GM21360 (cell line): Measurements from ENCODE around the gene PPY.
"Not testable (repeated sequence)": the region's sequence is repeated elsewhere in the genome, so short reads cannot be mapped to it uniquely, and the experiment has no call there.

Source experiments
- ATAC-seq: cut with Tn5 transposase; IDR thresholded peaks from one replicate; pipeline ENCODE4 v1.9.1; 2021; ENCODE audit warnings: mild to moderate bottlenecking, moderate library complexity; ENCODE audit not compliant: unreplicated experiment

The PPY gene

GRCh38 chr17:43942051-43942685 is at the start of gene PPY:
TSS of gene PPY (minus strand) at chr17:43942476. CDS start at chr17:43941654, 822 bp downstream.
- ATAC-seq, result no peak

DNA sequence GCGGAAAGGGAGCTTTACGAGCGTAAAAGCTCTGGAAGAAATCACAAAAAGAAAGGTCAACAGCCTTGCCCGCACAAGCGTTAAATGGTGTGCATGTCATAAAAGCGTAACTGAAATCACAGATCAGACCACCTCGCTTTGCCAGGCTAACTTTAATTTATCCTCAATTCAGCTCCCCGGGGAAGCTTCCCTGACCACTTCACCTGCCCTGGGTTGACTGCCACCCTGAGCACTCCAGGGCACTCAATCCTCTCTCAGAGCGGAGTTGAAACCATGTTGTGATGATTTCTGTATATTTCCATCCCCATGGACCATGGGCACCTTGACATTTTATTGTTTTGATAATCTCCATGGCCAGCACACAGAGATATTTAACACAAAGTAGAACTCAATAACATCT is 46.0 kb upstream of the PPY start:
- ATAC-seq, result no peak

GRCh38 chr17:43987131-43988021 is 45.1 kb upstream of the PPY start:
- ATAC-seq, result no peak

DNA sequence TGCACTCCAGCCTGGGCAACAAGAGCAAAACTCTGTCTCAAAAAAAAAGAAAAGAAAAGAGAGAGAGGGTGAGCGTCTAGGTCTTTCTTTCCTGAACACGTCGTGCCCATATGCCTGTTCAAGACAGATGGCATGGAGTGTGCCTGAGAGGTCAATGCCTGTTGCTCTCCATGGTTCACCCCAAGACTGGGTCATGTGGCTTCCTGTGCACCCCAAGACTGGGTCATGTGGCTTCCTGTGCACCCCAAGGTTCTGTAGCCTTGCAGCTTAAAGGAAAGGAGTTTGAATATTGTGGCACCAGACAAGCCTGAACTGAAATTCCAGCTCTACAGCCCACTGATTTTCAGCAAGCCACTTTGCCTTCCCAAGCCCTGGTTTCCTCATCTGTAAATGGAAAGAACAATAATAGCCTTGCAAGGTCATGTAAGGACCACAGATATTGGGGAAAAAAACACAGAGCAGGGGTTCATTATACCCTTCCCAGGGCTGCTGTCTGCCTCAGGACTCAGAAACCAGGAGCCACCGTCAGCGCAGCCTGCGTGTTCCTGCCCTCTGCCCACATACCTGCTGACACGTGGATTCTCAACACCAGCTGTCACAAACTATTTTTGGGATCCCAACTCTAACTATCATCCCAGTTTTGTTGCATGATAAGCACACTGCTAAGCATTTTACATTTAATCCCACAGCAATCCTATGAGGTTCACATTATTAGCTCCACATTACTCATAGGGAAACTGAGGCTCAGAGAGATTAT is 44.1 kb upstream of the PPY start:
- no peak for ATAC-seq

DNA sequence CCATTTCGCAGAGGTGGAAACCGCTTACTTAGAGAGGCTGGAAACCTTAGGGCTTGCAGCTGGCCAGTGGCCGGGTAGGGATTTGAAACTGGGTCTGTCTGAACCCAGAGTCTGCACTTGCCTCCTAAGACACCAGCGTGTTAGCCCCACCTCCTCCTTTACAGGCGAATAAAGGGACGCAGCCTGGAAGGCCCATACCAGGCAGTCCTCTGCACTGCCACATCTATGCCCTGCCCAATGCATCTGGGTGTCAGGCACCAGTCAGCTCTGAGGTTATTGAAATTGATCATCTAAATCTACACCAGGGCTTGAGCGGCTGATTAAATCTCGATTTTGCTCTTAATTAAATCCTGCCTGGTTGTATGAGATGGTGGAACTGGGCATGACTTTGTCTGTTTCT is 42.2 kb upstream of the PPY start:
- no peak for ATAC-seq

GRCh38 chr17:43983515-43984411 is 41.5 kb upstream of the PPY start:
- ATAC-seq, result no peak

GRCh38 chr17:43983196-43983514 is 40.9 kb upstream of the PPY start:
- ATAC-seq, result no peak

DNA sequence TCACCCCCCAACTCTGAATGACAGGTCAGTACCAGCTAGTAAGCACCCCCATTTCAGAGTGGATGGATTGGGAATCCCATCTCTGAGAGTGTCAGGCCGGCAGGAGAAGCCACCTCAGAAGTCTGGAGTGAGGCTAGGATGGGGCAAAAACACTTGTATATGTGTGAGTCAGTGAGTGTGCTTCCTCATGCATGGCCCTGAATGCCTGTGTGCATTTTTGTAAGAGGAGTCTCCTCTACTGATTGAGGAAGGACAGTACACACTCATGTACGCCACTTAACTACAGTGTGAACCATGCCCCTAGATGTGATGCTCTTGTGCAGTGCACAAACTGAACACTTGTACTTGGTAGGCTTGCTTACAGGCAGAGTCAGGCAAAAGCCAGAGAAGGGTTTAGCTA is 39.9 kb upstream of the PPY start:
- ATAC-seq, result no peak

DNA sequence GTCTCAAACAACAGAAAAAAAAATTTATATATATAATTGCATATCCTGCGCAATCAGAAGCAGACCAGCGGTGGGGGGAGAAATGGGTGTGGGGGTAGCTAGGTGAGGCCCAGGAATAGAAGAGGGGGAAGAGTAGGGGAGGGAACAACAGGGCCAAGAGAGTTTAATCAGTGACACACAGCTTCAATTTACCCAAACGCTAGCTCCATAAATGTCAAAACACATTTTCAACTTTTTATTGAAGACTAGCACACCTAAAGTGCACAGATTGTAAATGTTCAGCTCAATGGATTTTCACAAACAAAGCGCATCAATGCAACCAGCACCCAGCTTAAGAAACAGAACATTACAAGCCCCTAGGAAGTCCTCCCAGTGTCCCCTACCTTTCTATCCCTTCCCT is 37.4 kb upstream of the PPY start:
- ATAC-seq, result no peak

DNA sequence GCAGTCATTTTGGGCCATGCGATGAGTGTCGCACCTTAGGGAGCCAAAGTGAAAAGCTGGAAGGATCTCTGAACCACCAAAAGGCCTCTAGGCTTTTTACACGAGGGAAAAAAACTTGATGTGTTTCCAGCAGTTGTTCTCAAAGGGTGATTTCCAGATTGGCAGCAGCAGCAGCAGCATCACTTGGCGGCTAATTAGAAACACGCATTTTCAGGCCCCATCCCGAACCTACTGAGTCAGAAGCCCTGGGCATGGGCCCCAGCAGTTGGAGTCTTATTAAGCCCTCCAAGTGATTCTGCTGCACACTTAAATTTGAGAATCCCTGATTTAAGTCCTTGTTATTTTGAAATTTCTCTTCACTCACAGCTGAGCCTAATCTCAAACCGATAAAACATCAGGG is 36.7 kb upstream of the PPY start:
- ATAC-seq, result no peak

DNA sequence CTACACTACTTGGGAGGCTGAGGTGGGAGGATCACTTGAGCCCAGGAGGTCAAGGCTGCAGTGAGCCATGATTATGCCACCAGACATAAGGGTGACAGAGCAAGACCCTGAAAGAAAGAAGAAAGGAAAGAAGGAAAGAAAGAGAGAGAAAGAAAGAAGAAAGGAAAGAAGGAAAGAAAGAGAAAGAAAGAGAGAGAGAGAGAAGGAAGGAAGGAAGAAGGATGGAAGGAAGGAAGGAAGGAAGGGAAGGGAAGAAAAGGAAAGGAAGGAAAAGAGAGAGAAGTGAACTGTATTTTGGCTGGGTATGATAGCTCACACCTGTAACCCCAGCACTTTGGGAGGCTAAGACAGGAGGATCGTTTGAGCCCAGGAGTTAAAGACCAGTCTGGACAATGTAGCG is 35.8 kb upstream of the PPY start:
- no peak for ATAC-seq

- no peak for ATAC-seq
Observed at GRCh38 chr17:43976963-43977837, 34.9 kb upstream of the PPY start.

DNA sequence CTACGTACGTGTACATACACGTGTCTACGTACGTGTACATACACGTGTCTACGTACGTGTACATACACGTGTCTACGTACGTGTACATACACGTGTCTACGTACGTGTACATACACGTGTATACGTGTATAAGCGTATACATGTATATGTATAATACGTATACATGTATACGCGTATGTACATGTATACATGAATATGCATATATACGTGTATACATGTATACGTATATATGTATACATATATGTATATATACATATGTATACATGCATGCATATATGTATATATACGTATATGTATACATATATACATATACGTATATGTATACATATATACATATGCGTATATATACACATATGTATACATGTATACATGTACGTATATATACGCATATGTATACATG is 33.6 kb upstream of the PPY start:
- no peak for ATAC-seq

- no peak for ATAC-seq
Observed at GRCh38 chr17:43974382-43975266, 32.3 kb upstream of the PPY start.

DNA sequence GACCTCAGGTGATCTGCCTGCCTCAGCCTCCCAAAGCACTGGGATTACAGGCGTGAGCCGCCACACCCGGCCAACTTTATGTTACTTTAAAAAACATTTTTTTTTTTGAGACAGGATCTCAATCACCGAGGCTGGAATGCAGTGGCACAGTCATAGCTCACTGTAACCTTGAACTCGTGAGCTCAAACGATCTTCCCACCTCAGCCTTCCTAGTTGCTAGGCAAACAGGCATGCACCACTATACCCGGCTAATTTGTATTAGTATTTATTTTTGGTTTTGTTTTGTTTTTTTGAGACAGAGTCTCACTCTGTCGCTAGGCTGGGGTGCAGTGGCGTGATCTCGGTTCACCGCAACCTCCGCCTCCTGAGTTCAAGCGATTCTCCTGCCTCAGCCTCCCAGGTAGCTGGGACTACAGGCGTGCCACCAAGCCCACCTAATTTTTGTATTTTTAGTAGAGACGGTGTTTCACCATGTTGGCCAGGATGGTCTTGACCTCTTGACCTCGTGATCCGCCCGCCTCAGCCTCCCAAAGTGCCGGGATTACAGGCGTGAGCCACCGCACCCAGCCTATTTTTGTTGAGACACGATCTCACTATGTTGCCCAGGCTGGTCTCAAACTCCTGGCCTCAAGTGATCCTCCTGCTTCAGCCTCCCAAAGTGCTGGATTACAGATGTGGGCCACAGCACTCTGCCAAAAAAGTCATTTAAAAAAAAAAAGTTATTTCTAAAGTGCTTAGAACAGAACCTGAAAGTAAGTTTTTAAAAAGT is 30.4 kb upstream of the PPY start:
- not testable (repeated sequence) for ATAC-seq

- not testable (repeated sequence) for ATAC-seq
Observed at GRCh38 chr17:43971436-43971835, 29.2 kb upstream of the PPY start.

- no peak for ATAC-seq
Observed at GRCh38 chr17:43970366-43970765, 28.1 kb upstream of the PPY start.

DNA sequence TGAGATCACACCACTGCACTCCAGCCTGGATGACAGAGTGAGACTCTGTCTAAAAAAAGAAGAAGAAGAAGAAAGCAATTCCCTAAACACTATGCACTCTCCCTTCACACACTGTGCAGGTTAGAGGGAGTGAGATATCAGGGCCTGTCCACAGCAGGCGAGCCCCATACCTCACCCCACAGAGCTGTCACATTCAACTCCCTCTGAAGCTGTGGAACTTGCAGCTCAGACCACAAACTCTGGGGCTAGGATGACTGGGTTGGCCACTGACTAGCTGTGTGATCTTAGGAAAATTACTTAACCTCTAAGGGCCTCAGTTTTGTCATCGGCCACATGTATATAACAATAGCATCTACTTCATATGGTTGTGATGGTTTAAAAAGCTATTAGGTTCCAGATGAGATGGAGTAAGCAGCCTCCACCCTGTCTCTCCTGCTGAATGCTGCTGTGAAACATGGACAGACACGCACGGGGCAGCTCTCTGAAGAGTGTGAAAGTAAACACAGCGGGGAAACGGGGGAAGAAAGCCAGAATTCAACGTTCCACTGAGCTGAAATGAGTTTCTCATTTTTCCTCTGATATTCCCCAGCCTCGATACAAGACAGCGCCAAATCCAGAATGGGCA is 25.1 kb upstream of the PPY start:
- ATAC-seq, result no peak
